SK-N-SH (cell line): ENCODE results near the gene ZCCHC14.

Experiments
- CTCF ChIP-seq: fragments of 200-600 bp; sonication (generic); IDR thresholded peaks from 2 replicates; pipeline ENCODE4 v1.6.1; 2017; ENCODE audit warnings: antibody characterized with exemption, mild to moderate bottlenecking, moderate library complexity
- EP300 ChIP-seq, 2 experiments: IDR thresholded peaks; 2 replicates each; pipeline versions ENCODE4 v1.4.0 to v1.6.1; 2012; ENCODE audit warnings: borderline replicate concordance in 1 of 2, low read depth in 1 of 2, low read length in 1 of 2
- GABPA ChIP-seq: IDR thresholded peaks from 2 replicates; pipeline ENCODE4 v1.4.0; 2012; ENCODE audit warnings: low read depth, mild to moderate bottlenecking
- JUND ChIP-seq: IDR thresholded peaks from 2 replicates; pipeline ENCODE4 v1.4.0; 2012
- POLR2AphosphoS5 ChIP-seq: IDR thresholded peaks from 2 replicates; pipeline ENCODE4 v1.6.1; 2012; ENCODE audit warnings: low read depth, low read length
- RCOR1 ChIP-seq: fragments of 150-350 bp; IDR thresholded peaks from 2 replicates; pipeline ENCODE4 v1.6.1; 2017; ENCODE audit warnings: antibody characterized with exemption, low read length
- SMC3 ChIP-seq: IDR thresholded peaks from 2 replicates; pipeline ENCODE4 v1.6.1; 2012; ENCODE audit warnings: low read depth, low read length, improper control_type of control experiment
- YY1 ChIP-seq: IDR thresholded peaks from 2 replicates; pipeline ENCODE4 v1.4.0; 2012; ENCODE audit warnings: low read depth, mild to moderate bottlenecking
- ZBTB33 ChIP-seq: IDR thresholded peaks from 2 replicates; pipeline ENCODE4 v1.4.0; 2012; ENCODE audit warnings: low read depth, borderline replicate concordance

- TF ChIP-seq CTCF (no peak), YY1 (no peak), POLR2AphosphoS5 (no peak), JUND (no peak), GABPA (no peak), SMC3 (no peak), ZBTB33 (no peak), RCOR1 (no peak), EP300 (IDR thresholded peaks at IDR 0.05; ENCODE audit: borderline replicate concordance in 1 of 2, low read depth in 1 of 2, low read length in 1 of 2) (no peak; a peak in 1 of 4 replicates)
These were observed 33.8 kb downstream of the ZCCHC14 start for GRCh38 chr16:87459027-87459426.
